HepG2 (cell line): ENCODE data around the gene HIRA. TPM values are rescaled to one million over a fixed set of nuclear protein-coding genes. Genes with fewer than 3 reads are reported as not detected.
"Not testable (repeated sequence)": the region's sequence is repeated elsewhere in the genome, so short reads cannot be mapped to it uniquely, and the experiment has no call there.

ENCODE experiments used
- ATAC-seq: fragments of 200-7000 bp; cut with Tn5 transposase; 3 replicates; pipeline ENCODE4 v1.9.1; 2020; ENCODE audit warnings: mild to moderate bottlenecking, moderate library complexity
- BruUV-seq: library from RNA; stranded (reverse); fragments of 400-500 nt; replicated peaks from 2 replicates; lab custom pipeline; 2021; lab: Mats Ljungman, UMichigan
- CTCF ChIA-PET: fragments of 300-600 bp; formaldehyde crosslinking; extraction: SDS; loops from one replicate; lab custom pipeline; 2021; ENCODE audit warnings: low total read pairs, inconsistent platforms, low intra/inter-chr PET ratio; lab: Yijun Ruan, JAX
- POLR2A ChIA-PET: fragments of 350-600 bp; sonication (Branson Sonifier 250); formaldehyde crosslinking; loops from one replicate; lab custom pipeline; 2020; ENCODE audit warnings: antibody characterized with exemption, inconsistent platforms; lab: Yijun Ruan, JAX
- DNase-seq: peaks from one replicate; pipeline ENCODE4 v3.0.0-alpha.2; 2015; ENCODE audit warnings: low spot score
- FAIRE-seq: peaks from 3 replicates; lab custom pipeline; 2011; peaks lifted over from hg19 to GRCh38; lab: Jason Lieb, UNC
- H2AFZ ChIP-seq: one replicate; pipeline ENCODE4 v1.6.1; 2011; ENCODE audit warnings: low read length, inconsistent platforms
- H3K27ac ChIP-seq: fragments of 300-600 bp; 3 replicates; pipeline ENCODE4 v1.8.0; 2011; ENCODE audit warnings: mixed run types, mild to moderate bottlenecking, mixed read lengths, low read length, inconsistent platforms; ENCODE audit not compliant: insufficient read depth; ENCODE audit errors: extremely low read length
- H3K27me3 ChIP-seq, 2 experiments: fragments of 200-600 bp in 1 of 2; 2 replicates in 1 of 2; 3 replicates in 1 of 2; pipeline versions ENCODE4 v1.6.0 to v1.8.0; 2011; ENCODE audit warnings: low read length in 2 of 2, mild to moderate bottlenecking in 2 of 2, moderate library complexity in 2 of 2, inconsistent platforms in 1 of 2; ENCODE audit not compliant: insufficient read depth in 2 of 2, control insufficient read depth in 1 of 2
- H3K36me3 ChIP-seq, 2 experiments: fragments of 200-600 bp in 1 of 2; replicated peaks in 1 of 2; 2 replicates in 1 of 2; 3 replicates in 1 of 2; pipeline versions ENCODE4 v1.5.1 to v1.8.0; 2011; ENCODE audit warnings: low read length in 2 of 2, inconsistent platforms in 1 of 2; ENCODE audit not compliant: insufficient read depth in 2 of 2, control insufficient read depth in 1 of 2
- H3K4me1 ChIP-seq: 2 replicates; pipeline ENCODE4 v1.5.1; 2012; ENCODE audit warnings: low read length, inconsistent platforms; ENCODE audit not compliant: insufficient read depth
- H3K4me2 ChIP-seq: 2 replicates; pipeline ENCODE4 v1.6.0; 2011; ENCODE audit warnings: low read depth, low read length, inconsistent platforms
- H3K4me3 ChIP-seq, 3 experiments: fragments of 200-600 bp in 1 of 3; sonication (generic), shearing (Covaris generic) in 1 of 3; replicated peaks in 1 of 3; 2 replicates each; pipeline ENCODE4 v1.5.1; 2011 to 2016; ENCODE audit warnings: low read length in 3 of 3, inconsistent platforms in 2 of 3, low read depth in 2 of 3, mild to moderate bottlenecking in 2 of 3, control low read depth in 1 of 3, mixed read lengths in 1 of 3; ENCODE audit not compliant: insufficient read depth in 1 of 3
- H3K79me2 ChIP-seq: one replicate; pipeline ENCODE4 v1.6.1; 2011; ENCODE audit warnings: low read length, inconsistent platforms; ENCODE audit not compliant: insufficient read depth
- H3K9ac ChIP-seq: 2 replicates; pipeline ENCODE4 v1.6.0; 2011; ENCODE audit warnings: mild to moderate bottlenecking, low read depth, low read length, inconsistent platforms; ENCODE audit not compliant: insufficient read depth
- H3K9me3 ChIP-seq: 2 replicates; pipeline ENCODE4 v1.5.1; 2012; ENCODE audit warnings: mild to moderate bottlenecking, low read length
- H4K20me1 ChIP-seq: 2 replicates; pipeline ENCODE4 v1.6.0; 2011; ENCODE audit warnings: inconsistent platforms, mild to moderate bottlenecking, low read length, moderate library complexity; ENCODE audit not compliant: insufficient read depth
- ATF7 ChIP-seq, 2 experiments: fragments of 450-650 bp in 1 of 2; sonication (generic) in 1 of 2; formaldehyde crosslinking in 1 of 2; IDR thresholded peaks; 2 replicates each; pipeline versions ENCODE4 v1.4.0 to v1.6.1; 2016 to 2020; ENCODE audit warnings: antibody characterized with exemption in 1 of 2, mild to moderate bottlenecking in 1 of 2, missing genetic modification reagents in 1 of 2
- CBFB ChIP-seq: sonication (generic); formaldehyde crosslinking; IDR thresholded peaks from 2 replicates; pipeline ENCODE4 v1.4.0; 2020; ENCODE audit warnings: missing genetic modification reagents
- FOXM1 ChIP-seq: sonication (generic); formaldehyde crosslinking; IDR thresholded peaks from 2 replicates; pipeline ENCODE4 v1.5.0; 2020; ENCODE audit warnings: missing genetic modification reagents
- HOXD1 ChIP-seq: sonication (generic); formaldehyde crosslinking; IDR thresholded peaks from 2 replicates; pipeline ENCODE4 v1.5.0; 2020; ENCODE audit warnings: missing genetic modification reagents
- PHF5A ChIP-seq: IDR thresholded peaks from one replicate; pipeline ENCODE4 v1.6.1; 2018; ENCODE audit warnings: low read depth, missing genetic modification reagents; ENCODE audit not compliant: unreplicated experiment
- RBM22 ChIP-seq: fragments of 200-400 bp; formaldehyde crosslinking; optimal IDR thresholded peaks from 2 replicates; pipeline ENCODE3; 2017; ENCODE audit warnings: mild to moderate bottlenecking, low read length, moderate library complexity
- TBL1XR1 ChIP-seq: fragments of 150-350 bp; IDR thresholded peaks from 2 replicates; pipeline ENCODE4 v1.6.1; 2014; ENCODE audit warnings: borderline replicate concordance, low read length; ENCODE audit not compliant: partially characterized antibody
- ZFAT ChIP-seq: sonication (generic); formaldehyde crosslinking; conservative IDR thresholded peaks from 2 replicates; pipeline ENCODE4 v1.8.1; 2023; ENCODE audit warnings: missing genetic modification reagents, inconsistent platforms
- ZFP36 ChIP-seq: fragments of 150-350 bp; IDR thresholded peaks from 2 replicates; pipeline ENCODE4 v1.6.1; 2018; ENCODE audit warnings: borderline replicate concordance, low read length, low read depth; ENCODE audit not compliant: partially characterized antibody
- ZFP37 ChIP-seq: sonication (generic); formaldehyde crosslinking; IDR thresholded peaks from 2 replicates; pipeline ENCODE4 v1.4.0; 2020; ENCODE audit warnings: missing genetic modification reagents, borderline replicate concordance
- ZFP90 ChIP-seq: sonication (generic); formaldehyde crosslinking; IDR thresholded peaks from 2 replicates; pipeline ENCODE4 v1.8.0; 2022; ENCODE audit warnings: missing genetic modification reagents, mild to moderate bottlenecking, inconsistent platforms, borderline replicate concordance
- ZMAT3 ChIP-seq: sonication (generic); formaldehyde crosslinking; conservative IDR thresholded peaks from 2 replicates; pipeline ENCODE4 v1.7.0; 2021; ENCODE audit warnings: missing genetic modification reagents
- ZNF225 ChIP-seq: sonication (generic); formaldehyde crosslinking; IDR thresholded peaks from 2 replicates; pipeline ENCODE4 v1.4.0; 2020; ENCODE audit warnings: mild to moderate bottlenecking, missing genetic modification reagents
- ZNF530 ChIP-seq: sonication (generic); formaldehyde crosslinking; IDR thresholded peaks from 2 replicates; pipeline ENCODE4 v1.5.0; 2020; ENCODE audit warnings: low read depth, mild to moderate bottlenecking, missing genetic modification reagents
- ZNF567 ChIP-seq: sonication (generic); formaldehyde crosslinking; IDR thresholded peaks from 2 replicates; pipeline ENCODE4 v1.8.1; 2023; ENCODE audit warnings: mild to moderate bottlenecking, missing genetic modification reagents, borderline replicate concordance
- ZNF678 ChIP-seq: sonication (generic); formaldehyde crosslinking; IDR thresholded peaks from 2 replicates; pipeline ENCODE4 v1.4.0; 2020; ENCODE audit warnings: mild to moderate bottlenecking, missing genetic modification reagents
- WGBS: methylation state at CpG from one replicate; pipeline ENCODE4 v1.1.6; 2017; ENCODE audit warnings: low lambda C conversion rate; 5-methylcytosine and 5-hydroxymethylcytosine counted together
- in situ Hi-C: cut with HindIII; loops from 2 replicates; pipeline ENCODE4 v1.10.0; 2017; ENCODE audit warnings: low pct_unique_long_range_greater_than_20kb; ENCODE audit not compliant: extremely low pct_ligation_motif_present
- intact Hi-C: fragments of 100-400 bp; cut with micrococcal nuclease; formaldehyde crosslinking; loops from one replicate; pipeline ENCODE4 v1.10.0; 2022; ENCODE audit not compliant: unreplicated experiment
- polyA plus RNA-seq, 8 experiments: library from polyadenylated mRNA; depleted of rRNA in 3 of 8; stranded (reverse) in 7 of 8; unstranded in 1 of 8; fragments of >200 nt; fragmentation: Illumina TruSeq in 4 of 8; extraction: Trizol in 4 of 8; gene quantifications; 2 replicates each; pipeline versions ENCODE4 v1.2.1 to v1.2.3, GENCODE V29; 2011 to 2016; ENCODE audit warnings: low read depth in 4 of 8, missing spikeins in 1 of 8, mixed read lengths in 1 of 8; ENCODE audit not compliant: insufficient read depth in 1 of 8
- total RNA-seq, 5 experiments: library from RNA; depleted of rRNA; stranded (reverse); fragments of >200 nt; fragmentation: Illumina TruSeq; extraction: Trizol; gene quantifications; 2 replicates each; pipeline ENCODE4 v1.2.3, GENCODE V29; 2016; ENCODE audit warnings: low read depth in 1 of 5

HIRA gene
- total and polyA plus RNA-seq, 2 of the 13 experiments (the other 11 are each of a cell fraction or from before 2014, with no cell fraction given), result 21.5 to 29.2 TPM

GRCh38 chr22:19329454-19329853 lies 102.1 kb downstream of the HIRA start:
- FAIRE-seq, result no peak
- intact Hi-C loops, result no loop called here
- DNase-seq, result no peak
- no peak for ATAC-seq
- no peak overlapping the region for H3K4me3 ChIP-seq
- H3K27ac ChIP-seq, result no peak overlapping the region
- 100% methylated on average over 2 of the region's 3 CpGs for WGBS
- ChIA-PET CTCF (no interaction called here), POLR2A (no interaction called here)
- TF ChIP-seq RBM22 (peak; percentile 64), TBL1XR1 (no peak), ZNF530 (CRISPR knock-in tag) (no peak)
- H3K9ac ChIP-seq, result no peak overlapping the region
- H3K79me2 ChIP-seq, result no peaks in the 10 kb centered on the region
- no peaks in the 10 kb centered on the region for H3K4me1 ChIP-seq
- no peaks in the 10 kb centered on the region for H3K27me3 ChIP-seq
- no TSS peak for BruUV-seq
- H3K9me3 ChIP-seq, result peaks cover 5% of the 10 kb centered on the region; the same call in 1 of the 2 replicates
- no peak overlapping the region for H2AFZ ChIP-seq
- H3K4me2 ChIP-seq, result no peak overlapping the region
- H3K36me3 ChIP-seq, result peaks cover 13 to 36% of the 10 kb centered on the region in 2 experiments; a peak in 4 of 5 replicates
- H4K20me1 ChIP-seq, result no peaks in the 10 kb centered on the region
- in situ Hi-C loops, result no loop called here

GRCh38 chr22:19325296-19325948 lies 106.1 kb downstream of the HIRA start:
- FAIRE-seq, result no peak
- in situ Hi-C loops, result no loop called here
- 66% methylated on average over 4 of the region's 5 CpGs for WGBS

GRCh38 chr22:19323420-19323819 lies 108.1 kb downstream of the HIRA start:
- H3K36me3 ChIP-seq, intact Hi-C loops, H3K4me2 ChIP-seq, H3K4me3 ChIP-seq, POLR2A ChIA-PET, H4K20me1 ChIP-seq, H3K27me3 ChIP-seq, in situ Hi-C loops, CTCF ChIA-PET, H3K9ac ChIP-seq, H3K27ac ChIP-seq, H3K79me2 ChIP-seq, H3K4me1 ChIP-seq, H2AFZ ChIP-seq, H3K9me3 ChIP-seq, DNase-seq, BruUV-seq, FAIRE-seq, ATAC-seq: not testable (repeated sequence)
- 58% methylated on average over 6 of the region's 6 CpGs for WGBS

More at GRCh38 chr22:19325296-19325948, 106.1 kb downstream of the HIRA start:
- no peaks in the 10 kb centered on the region for H4K20me1 ChIP-seq
- H3K27ac ChIP-seq, result no peak overlapping the region
- H3K9me3 ChIP-seq, result no peaks in the 10 kb centered on the region; the same call in 1 of the 2 replicates
- TF ChIP-seq HOXD1 (CRISPR knock-in tag) (no peak), PHF5A (CRISPR knock-in tag) (no peak), ZMAT3 (CRISPR knock-in tag) (no peak), ZNF225 (CRISPR knock-in tag) (no peak), ZNF567 (CRISPR knock-in tag) (no peak), ZNF678 (CRISPR knock-in tag) (no peak), ZFP36 (no peak), ZFAT (CRISPR knock-in tag) (no peak), ZFP90 (CRISPR knock-in tag) (no peak), CBFB (CRISPR knock-in tag) (no peak), FOXM1 (CRISPR knock-in tag) (no peak), ZFP37 (CRISPR knock-in tag) (no peak), ATF7 (IDR thresholded peaks at IDR 0.05) (no peak), ATF7 (CRISPR knock-in tag; IDR thresholded peaks at IDR 0.05) (no peak)
- ATAC-seq (no peak), DNase-seq (no peak)
- H2AFZ ChIP-seq, result no peak overlapping the region
- no peak overlapping the region for H3K9ac ChIP-seq
- no peak overlapping the region for H3K4me2 ChIP-seq
- peaks cover 6 to 12% of the 10 kb centered on the region in 2 experiments; a peak in 3 of 5 replicates for H3K36me3 ChIP-seq
- H3K4me3 ChIP-seq, result no peak overlapping the region
- CTCF ChIA-PET, result no interaction called here
- POLR2A ChIA-PET, result no interaction called here
- H3K4me1 ChIP-seq, result no peaks in the 10 kb centered on the region
- no peaks in the 10 kb centered on the region for H3K79me2 ChIP-seq
- no TSS peak for BruUV-seq
- intact Hi-C loops, result no loop called here
- H3K27me3 ChIP-seq, result no peaks in the 10 kb centered on the region
